CD4-positive, alpha-beta T cell treated with Interleukin-2 at 100 ng/mL for 4 hours (primary cell): Measurements from ENCODE around the gene PDIA6.

ENCODE experiments used
- DNase-seq: peaks from one replicate; pipeline ENCODE4 v3.0.0-alpha.2; 2020; ENCODE audit warnings: low spot score

The PDIA6 gene

DNA sequence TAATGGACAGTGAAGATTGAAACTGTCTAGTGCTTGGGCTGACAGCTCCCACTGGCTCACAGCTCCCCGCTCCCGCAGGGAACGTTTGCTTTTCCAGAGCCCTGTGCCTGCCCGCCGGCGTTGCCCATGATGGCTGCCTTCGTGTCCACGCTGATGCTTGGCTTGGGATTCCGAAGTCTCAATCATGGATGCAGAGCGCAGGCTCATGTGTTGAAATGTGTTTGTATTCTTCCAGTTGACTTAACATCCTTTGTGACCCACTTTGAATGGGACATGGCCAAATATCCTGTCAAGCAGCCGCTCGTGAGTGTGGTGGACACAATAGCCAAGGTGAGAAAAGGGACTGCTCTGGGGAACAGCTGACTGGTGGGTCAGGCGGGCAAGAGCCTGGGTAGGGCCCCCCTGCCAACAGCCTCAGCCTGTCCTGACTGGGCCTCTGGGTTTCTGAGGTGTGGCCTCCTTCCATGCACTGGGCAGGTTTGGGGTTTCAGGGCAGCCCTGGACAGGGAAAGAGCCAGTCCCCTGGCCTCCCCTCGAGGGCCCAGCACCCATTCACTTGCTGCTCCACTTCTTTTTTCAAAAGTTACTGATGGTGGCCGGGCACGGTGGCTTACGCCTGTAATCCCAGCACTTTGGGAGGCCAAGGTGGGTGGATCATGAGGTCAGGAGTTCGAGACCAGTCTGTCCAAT is 48.3 kb downstream of the PDIA6 start:
- no peak for DNase-seq

- DNase-seq = no peak
Measured at GRCh38 chr2:10763461-10763800, 49.2 kb downstream of the PDIA6 start.

DNA sequence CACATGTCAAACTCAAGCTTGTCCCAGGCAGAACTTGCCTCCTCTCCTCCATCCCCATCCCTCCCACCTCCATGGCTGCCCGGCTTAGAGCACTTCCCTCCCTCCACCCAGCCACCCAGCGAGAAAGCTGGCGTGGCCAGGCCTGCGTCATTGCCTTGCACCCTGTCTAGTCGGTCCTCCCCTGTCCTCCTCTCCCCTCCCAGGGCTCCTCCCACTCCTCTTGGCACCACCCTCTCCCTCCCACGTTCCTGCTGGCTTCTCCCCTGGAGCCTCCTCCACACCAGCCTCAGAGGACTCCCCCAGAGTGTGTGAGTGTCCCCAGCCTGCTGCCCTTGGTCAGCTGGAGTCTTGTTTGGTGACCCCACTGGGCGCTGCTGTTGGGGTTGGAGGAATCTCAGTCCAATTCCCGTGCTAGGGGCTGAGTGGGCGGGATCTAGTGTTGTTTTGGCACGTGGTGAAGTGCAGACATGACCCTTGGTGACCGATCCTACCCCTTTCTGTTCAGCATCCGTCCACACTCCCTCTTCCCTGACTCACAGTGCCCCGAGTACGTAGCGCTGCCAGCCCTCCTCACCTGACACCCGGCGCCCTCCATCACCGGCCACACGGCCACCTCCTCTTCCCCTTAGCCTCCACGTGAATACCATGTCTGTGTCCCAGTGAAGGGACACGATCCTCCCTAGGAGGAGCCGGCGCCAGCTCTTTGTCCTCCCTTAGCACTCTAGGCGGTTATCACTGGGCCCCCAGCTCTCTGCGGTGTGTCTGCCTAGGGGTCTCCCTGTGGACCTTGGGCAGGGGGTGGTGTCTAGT is 49.7 kb downstream of the PDIA6 start:
- DNase-seq = no peak

- DNase-seq = no peak
Measured at GRCh38 chr2:10761591-10761990, 51.0 kb downstream of the PDIA6 start.

DNA sequence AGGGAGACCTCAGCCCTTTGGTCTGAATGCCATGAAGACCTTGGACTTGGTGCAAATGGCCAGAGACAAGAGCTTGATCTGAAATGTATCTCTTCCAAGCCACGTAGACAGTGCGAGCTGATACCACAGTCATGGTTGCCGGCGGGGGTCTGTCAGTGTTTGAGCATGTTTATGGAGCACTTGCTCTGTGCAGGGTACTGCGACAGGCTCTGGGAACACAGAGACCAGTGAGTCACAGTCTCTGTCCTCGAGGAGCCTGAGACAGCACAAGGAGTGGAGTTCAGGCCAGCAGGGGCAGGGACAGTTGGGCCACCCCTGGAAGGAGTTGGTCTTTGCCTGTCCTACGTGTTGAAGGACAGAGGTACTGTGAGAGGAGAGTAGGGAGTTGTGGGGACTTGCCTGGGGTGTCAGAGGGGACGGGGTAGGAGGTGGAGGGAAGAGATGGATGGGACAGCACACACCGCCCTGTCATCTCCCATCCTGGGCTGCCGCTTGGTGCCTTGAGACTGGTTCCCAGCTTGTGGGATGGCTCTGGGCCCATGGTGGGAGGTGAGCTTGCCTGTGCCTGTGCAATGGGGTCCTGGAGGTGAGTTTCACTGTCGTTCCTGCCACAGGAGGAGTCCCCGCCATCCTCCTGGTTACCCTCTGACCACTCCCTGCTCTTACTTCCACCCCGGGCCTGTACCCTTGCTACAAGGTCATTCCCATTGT is 51.6 kb downstream of the PDIA6 start:
- DNase-seq = no peak

DNA sequence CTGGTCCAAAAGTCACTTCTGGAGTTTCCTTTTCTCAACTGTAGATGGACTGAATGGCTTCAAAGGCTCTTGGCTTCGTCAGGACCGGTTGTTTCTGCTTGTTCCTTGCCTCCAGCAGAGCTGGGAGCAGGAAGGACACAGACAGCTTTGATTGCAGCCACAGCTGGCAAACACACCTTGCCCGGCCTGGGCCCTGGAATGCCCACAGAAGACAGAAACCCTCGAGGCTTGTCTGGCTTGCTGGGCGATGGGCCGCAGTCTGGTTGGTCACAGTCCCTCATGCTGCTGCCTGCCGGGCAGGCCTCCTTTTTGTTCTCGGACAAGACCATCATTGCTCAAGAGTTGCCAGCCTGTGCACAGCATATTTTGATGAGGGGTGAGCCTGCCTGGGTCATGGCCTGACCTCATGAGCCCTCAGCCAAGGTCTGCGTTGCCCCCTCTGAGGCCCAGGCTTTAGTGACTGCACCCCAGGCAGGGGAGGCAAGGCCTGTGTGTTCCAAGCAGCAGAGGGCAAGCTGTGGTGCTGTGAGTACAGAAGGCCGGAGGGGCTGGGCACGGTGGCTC is 53.4 kb downstream of the PDIA6 start:
- no peak for DNase-seq

DNA sequence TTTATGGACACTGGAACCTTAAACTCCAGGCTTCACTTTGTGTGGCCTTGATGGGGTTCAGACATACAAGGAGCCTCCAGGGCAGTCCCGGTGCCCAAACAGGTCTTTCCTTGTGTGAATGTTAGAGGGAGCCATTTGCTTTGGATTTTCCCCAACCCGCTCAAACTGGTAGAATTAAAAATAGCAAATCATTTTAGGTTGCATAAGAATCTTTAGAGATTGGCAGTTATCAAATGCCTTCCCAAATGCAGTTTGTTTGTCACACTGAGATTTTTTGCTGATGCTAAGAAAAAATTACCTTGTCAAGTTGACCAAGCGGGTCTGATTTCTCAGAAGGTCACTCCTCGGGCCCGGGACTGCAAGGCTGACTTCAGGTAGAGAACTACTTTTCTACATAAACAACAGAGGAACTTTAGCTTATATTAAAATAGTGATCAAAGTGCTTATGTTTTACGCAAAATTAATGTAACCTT is 54.7 kb downstream of the PDIA6 start:
- DNase-seq = no peak

GRCh38 chr2:10755621-10756020 is 57.0 kb downstream of the PDIA6 start:
- DNase-seq = no peak

DNA sequence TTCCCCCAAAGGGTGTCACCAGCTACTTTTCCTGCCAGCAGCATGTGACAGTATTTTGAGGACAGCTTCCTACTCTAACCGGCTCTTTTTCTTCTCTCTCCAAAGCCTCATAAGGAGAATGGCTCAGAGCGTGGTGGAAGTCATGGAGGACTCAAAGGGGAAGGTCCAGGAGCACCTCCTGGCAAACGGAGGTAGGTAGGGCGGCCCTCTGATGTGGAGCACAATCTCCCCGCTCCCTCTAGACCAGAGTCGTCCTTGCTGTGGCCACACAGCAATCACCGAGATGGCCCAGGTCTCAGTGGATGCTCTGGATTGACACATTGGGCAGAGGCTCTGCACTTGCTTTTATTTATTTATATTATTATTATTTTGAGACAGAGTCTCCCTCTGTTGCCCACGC is 58.7 kb downstream of the PDIA6 start:
- no peak for DNase-seq

- DNase-seq = no peak
Measured at GRCh38 chr2:10753156-10753555, 59.4 kb downstream of the PDIA6 start.

DNA sequence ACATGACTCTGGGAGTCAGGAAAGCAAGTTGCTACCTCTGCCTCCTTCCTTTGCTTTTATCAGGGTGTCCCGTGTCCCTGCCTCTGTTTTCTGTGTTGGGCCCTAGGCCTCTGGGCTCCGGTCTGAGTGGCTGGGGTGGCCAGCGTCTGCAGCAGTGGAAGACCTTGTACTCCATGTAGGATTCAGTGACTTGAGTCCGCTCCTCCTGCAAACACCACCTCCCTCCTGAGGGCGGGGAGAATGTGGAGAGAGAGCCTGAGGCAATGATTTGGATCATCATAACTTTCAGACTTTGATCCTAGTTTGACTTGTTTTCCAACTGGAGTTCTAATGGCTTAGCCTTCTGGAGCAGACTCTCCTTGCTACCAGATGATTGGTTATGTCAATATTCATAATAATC is 60.3 kb downstream of the PDIA6 start:
- no peak for DNase-seq

- DNase-seq = no peak
Measured at GRCh38 chr2:10750610-10751009, 62.0 kb downstream of the PDIA6 start.

GRCh38 chr2:10742666-10743065 is 69.9 kb downstream of the PDIA6 start:
- no peak for DNase-seq

GRCh38 chr2:10741139-10741538 is 71.4 kb downstream of the PDIA6 start:
- DNase-seq = no peak

- no peak for DNase-seq
Measured at GRCh38 chr2:10740226-10740625, 72.4 kb downstream of the PDIA6 start.

- DNase-seq = no peak
Measured at GRCh38 chr2:10738192-10738591, 74.4 kb downstream of the PDIA6 start.

- no peak for DNase-seq
Measured at GRCh38 chr2:10733980-10734379, 78.6 kb downstream of the PDIA6 start.

DNA sequence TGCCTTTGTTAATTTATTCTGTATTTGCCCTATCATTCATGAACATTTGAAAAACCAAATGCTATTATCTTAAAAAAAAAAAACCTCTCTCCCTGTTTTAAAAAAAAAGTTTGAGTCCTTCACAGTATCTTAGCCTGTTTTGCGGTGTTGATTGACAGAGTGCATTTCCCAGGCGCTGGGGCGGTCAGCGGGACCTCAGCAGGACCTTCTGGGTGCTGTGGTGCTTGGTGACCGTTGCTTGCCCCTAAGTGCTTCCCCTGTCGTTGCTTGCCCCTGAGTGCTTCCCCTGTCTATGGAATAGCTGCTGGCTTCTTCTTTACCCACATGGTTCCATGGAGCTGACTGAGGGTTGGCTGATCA is 79.0 kb downstream of the PDIA6 start:
- DNase-seq = no peak
